Measurements from ENCODE around the gene ZNF518B. TPM values are rescaled to one million over a fixed set of nuclear protein-coding genes. Genes with fewer than 3 reads are reported as not detected.

Gene ZNF518B
- total RNA-seq, 1 experiment from 2014 or later, result 1.5 TPM

DNA sequence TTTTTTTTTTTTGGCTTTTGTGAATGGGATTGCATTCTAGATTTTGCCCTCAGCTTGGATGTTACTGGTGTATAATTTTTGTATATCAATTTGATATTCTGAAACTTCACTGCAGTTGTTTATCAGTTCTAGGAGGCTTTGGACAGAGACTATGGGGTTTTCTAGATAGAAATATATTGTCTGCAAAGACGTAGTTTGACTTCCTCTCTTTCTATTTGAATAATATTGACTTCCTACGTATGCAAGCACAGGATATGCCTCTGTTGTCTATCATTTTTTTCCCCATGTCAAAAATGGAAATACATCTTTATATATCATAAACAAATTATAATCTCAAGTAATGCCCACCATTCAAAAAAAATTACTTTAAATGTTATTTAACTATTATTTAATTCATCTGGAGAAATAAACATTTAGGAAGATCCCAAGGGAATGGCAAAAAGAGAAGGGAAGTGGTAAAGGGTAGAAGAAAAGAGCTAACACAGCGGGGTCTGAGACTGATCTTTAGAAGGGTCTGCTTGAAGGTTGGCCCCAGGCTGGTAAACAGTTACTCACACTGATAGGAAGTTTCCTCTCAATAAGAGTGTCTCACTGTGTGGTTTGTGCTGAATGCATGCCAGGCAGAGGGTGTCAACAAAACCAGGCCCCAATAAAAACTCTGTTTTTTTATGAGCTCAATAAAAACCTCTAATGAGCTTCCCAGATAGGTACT lies 35.7 kb downstream of the ZNF518B start:
- no TSS peak for BruUV-seq (replicated peaks)
- H3K9me3 Mint-ChIP-seq (ENCODE audit: unreplicated experiment), result peaks cover 2% of the 10 kb centered on the region
- ChIA-PET CTCF (interaction anchor here (0.5 to 2.0 kb wide), 3 partner anchors 8 to 18 kb away, joined by 3 to 8 read pairs (median 3); no protein-coding TSS in a partner anchor), POLR2A (interaction anchor here (0.7 kb wide), 1 partner anchor 185 kb away, joined by 3 read pairs; no protein-coding TSS in a partner anchor)
- H3K36me3 Mint-ChIP-seq (ENCODE audit: insufficient read depth, unreplicated experiment), result no peaks in the 10 kb centered on the region
- H3K4me3 Mint-ChIP-seq (ENCODE audit: unreplicated experiment), result no peak overlapping the region
- TF ChIP-seq, protein P1, sequence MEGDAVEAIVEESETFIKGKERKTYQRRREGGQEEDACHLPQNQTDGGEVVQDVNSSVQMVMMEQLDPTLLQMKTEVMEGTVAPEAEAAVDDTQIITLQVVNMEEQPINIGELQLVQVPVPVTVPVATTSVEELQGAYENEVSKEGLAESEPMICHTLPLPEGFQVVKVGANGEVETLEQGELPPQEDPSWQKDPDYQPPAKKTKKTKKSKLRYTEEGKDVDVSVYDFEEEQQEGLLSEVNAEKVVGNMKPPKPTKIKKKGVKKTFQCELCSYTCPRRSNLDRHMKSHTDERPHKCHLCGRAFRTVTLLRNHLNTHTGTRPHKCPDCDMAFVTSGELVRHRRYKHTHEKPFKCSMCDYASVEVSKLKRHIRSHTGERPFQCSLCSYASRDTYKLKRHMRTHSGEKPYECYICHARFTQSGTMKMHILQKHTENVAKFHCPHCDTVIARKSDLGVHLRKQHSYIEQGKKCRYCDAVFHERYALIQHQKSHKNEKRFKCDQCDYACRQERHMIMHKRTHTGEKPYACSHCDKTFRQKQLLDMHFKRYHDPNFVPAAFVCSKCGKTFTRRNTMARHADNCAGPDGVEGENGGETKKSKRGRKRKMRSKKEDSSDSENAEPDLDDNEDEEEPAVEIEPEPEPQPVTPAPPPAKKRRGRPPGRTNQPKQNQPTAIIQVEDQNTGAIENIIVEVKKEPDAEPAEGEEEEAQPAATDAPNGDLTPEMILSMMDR (IDR thresholded peaks at IDR 0.05; ENCODE audit: unreplicated experiment), result no peak
- intact Hi-C loops (cut with micrococcal nuclease), result no loop called here
- DNase-seq (ENCODE audit: unreplicated experiment), result no peak
- H3K4me1 Mint-ChIP-seq (ENCODE audit: insufficient read depth, unreplicated experiment), result no peaks in the 10 kb centered on the region
- no peaks in the 10 kb centered on the region for H3K27me3 Mint-ChIP-seq (ENCODE audit: insufficient read depth, unreplicated experiment)
- H3K27ac Mint-ChIP-seq (ENCODE audit: low read depth, unreplicated experiment), result no peak overlapping the region

DNA sequence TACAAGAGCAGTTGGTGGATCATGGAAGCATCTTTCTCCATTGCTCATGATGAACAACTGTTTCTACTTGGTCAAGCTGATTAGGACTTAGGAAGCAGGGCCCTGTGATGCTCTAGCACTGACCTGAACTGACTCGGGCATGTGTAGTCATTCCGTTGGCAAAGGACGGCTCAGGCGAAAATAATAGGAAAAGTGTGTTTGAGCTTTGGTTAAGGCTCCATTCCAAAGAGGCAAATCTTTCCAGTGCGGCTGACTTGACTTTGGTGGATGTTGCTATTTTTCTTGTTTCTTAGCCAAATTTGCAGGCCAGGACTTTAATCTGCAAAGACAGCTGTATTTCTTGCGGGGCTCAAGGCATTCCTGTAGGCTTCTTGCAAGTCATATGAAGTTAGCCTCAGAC lies 39.5 kb downstream of the ZNF518B start:
- H3K27ac Mint-ChIP-seq (ENCODE audit: low read depth, unreplicated experiment), result no peak overlapping the region
- BruUV-seq (replicated peaks), result no TSS peak

DNA sequence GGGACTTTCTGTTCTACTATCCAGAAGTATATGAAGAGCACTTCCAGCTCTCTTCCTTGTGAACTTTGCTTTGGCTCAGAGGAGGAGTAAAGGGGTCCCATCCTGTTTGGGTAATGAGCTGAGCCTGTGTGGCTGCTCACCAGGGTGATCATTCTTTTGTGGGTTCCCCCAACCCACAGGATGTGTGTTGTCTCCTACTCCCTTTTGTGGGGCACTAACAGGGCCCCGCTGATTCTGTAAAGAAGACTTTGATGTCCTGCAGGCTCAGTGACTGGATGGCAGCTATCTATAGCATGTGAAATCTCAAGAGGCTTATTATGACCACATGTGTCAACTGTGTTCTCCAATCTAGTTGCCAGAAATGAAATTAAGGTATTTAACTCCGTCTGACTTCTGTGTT lies 40.8 kb downstream of the ZNF518B start:
- BruUV-seq (replicated peaks), result no TSS peak
- H3K27ac Mint-ChIP-seq (ENCODE audit: low read depth, unreplicated experiment), result no peak overlapping the region
- no peaks in the 10 kb centered on the region for H3K27me3 Mint-ChIP-seq (ENCODE audit: insufficient read depth, unreplicated experiment)
- intact Hi-C loops (cut with micrococcal nuclease), result no loop called here
- no peaks in the 10 kb centered on the region for H3K36me3 Mint-ChIP-seq (ENCODE audit: insufficient read depth, unreplicated experiment)
- peaks cover 8% of the 10 kb centered on the region for H3K9me3 Mint-ChIP-seq (ENCODE audit: unreplicated experiment)
- POLR2A ChIA-PET, result no interaction called here
- CTCF ChIA-PET, result interaction anchor here (0.6 to 1.5 kb wide), 4 partner anchors 12 to 309 kb away, joined by 3 to 11 read pairs (median 4); no protein-coding TSS in a partner anchor
- no peaks in the 10 kb centered on the region for H3K4me1 Mint-ChIP-seq (ENCODE audit: insufficient read depth, unreplicated experiment)
- TF ChIP-seq, protein P1 (IDR thresholded peaks at IDR 0.05; ENCODE audit: unreplicated experiment), result no peak
- no peak overlapping the region for H3K4me3 Mint-ChIP-seq (ENCODE audit: unreplicated experiment)
- no peak for DNase-seq (ENCODE audit: unreplicated experiment)

More for the DNA sequence above, 39.5 kb downstream of the ZNF518B start:
- POLR2A ChIA-PET, result no interaction called here
- CTCF ChIA-PET, result interaction anchor here (0.7 to 1.4 kb wide), 4 partner anchors 13 to 266 kb away, joined by 3 to 7 read pairs (median 4); no protein-coding TSS in a partner anchor
- Mint-ChIP-seq H3K4me3 (ENCODE audit: unreplicated experiment) (no peak overlapping the region), H3K4me1 (ENCODE audit: insufficient read depth, unreplicated experiment) (no peaks in the 10 kb centered on the region), H3K36me3 (ENCODE audit: insufficient read depth, unreplicated experiment) (no peaks in the 10 kb centered on the region), H3K27me3 (ENCODE audit: insufficient read depth, unreplicated experiment) (no peaks in the 10 kb centered on the region), H3K9me3 (ENCODE audit: unreplicated experiment) (peaks cover 8% of the 10 kb centered on the region)
- TF ChIP-seq, protein P1 (IDR thresholded peaks at IDR 0.05; ENCODE audit: unreplicated experiment), result no peak
- intact Hi-C loops (cut with micrococcal nuclease), result no loop called here
- no peak for DNase-seq (ENCODE audit: unreplicated experiment)

DNA sequence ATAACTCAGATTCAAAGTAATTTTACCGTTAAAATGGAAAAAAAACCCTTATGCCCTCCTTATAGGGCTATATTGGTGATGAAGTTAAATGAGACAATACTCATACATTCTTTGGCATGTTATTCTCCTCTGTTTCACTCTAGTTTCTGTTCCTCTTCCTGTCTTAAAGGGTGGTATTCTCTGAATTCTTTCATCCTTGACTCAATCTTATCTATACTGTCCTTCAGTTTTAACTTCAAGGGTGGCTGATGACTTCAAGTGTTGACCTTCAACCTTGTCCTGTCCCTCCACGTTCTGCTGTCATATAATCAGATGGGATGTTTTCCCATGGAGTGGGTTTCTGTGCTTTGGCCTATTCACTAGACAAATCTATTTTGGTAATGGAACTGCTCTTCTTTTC lies 44.0 kb downstream of the ZNF518B start:
- Mint-ChIP-seq H3K27me3 (ENCODE audit: insufficient read depth, unreplicated experiment) (no peaks in the 10 kb centered on the region), H3K4me1 (ENCODE audit: insufficient read depth, unreplicated experiment) (no peaks in the 10 kb centered on the region), H3K36me3 (ENCODE audit: insufficient read depth, unreplicated experiment) (no peaks in the 10 kb centered on the region), H3K4me3 (ENCODE audit: unreplicated experiment) (no peak overlapping the region), H3K9me3 (ENCODE audit: unreplicated experiment) (peaks cover 8% of the 10 kb centered on the region), H3K27ac (ENCODE audit: low read depth, unreplicated experiment) (no peak overlapping the region)
- CTCF ChIA-PET, result interaction anchor here (0.7 to 3.5 kb wide), 4 partner anchors 9 to 257 kb away, joined by 3 to 18 read pairs (median 4); no protein-coding TSS in a partner anchor
- BruUV-seq (replicated peaks), result no TSS peak
- no peak for DNase-seq (ENCODE audit: unreplicated experiment)
- POLR2A ChIA-PET, result no interaction called here
- TF ChIP-seq, protein P1 (IDR thresholded peaks at IDR 0.05; ENCODE audit: unreplicated experiment), result no peak
- intact Hi-C loops (cut with micrococcal nuclease), result no loop called here
